ENCODE measurements around the gene MTHFD2L.

- TF ChIP-seq POLR2A (IDR thresholded peaks at IDR 0.05; ENCODE audit: low read depth, low read length) (no peak), POLR2AphosphoS5 (IDR thresholded peaks at IDR 0.05; ENCODE audit: low read depth, low read length) (no peak)
Observed at GRCh38 chr4:74111306-74111975, 46.5 kb upstream of the MTHFD2L start.

Measured in GM12891 (cell line).